HG02973 (cell line): ENCODE results near the gene CR1.
A peak's percentile ranks its signal among the peaks of the same experiment; 100 is the strongest.
"Not testable (repeated sequence)": the region's sequence is repeated elsewhere in the genome, so short reads cannot be mapped to it uniquely, and the experiment has no call there.

Experiments
- ATAC-seq: cut with Tn5 transposase; IDR thresholded peaks from one replicate; pipeline ENCODE4 v1.9.1; 2021; ENCODE audit warnings: moderate library complexity; ENCODE audit not compliant: unreplicated experiment

CR1 gene

DNA sequence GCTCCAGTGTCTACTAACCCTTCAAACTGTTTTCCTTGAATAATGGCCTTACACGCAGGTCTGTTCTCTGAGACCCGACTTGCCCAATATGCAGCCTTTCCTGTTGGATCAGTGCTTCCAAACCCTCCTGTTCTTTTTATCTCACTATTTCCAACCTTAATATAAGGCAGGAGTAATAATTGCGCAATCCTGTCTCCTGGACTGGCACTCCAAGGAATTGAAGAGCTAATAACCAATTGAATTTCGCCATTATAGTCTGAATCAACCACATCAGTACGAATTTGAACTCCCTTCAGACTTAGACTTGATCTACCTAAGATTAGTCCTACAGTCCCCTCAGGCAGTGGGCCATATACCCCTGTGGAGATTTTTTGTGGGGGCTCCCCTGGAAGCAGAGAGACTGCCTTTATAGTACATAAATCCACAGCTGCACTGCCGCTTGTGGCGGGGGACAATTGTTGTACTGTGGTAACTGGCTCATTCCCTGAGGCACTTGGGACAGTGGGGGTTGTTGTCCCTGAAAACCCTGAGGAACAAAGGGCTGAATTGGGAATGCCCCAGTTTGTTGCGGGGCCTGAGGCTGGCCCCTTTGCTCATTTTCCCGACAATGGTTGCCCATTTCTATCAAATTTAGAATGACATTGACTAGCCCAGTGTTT, 142.7 kb downstream of the CR1 start:
- ATAC-seq, result not testable (repeated sequence)

DNA sequence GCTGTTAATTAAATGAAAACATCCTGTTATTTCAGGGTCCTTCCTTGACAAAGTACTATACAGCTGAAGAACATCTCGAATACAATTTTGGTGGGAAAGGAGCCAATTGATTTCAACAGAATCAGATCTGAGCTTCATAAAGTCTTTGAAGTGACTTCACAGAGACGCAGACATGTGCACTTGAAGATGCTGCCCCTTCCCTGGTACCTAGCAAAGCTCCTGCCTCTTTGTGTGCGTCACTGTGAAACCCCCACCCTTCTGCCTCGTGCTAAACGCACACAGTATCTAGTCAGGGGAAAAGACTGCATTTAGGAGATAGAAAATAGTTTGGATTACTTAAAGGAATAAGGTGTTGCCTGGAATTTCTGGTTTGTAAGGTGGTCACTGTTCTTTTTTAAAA, 143.4 kb downstream of the CR1 start:
- ATAC-seq, result not testable (repeated sequence)

DNA sequence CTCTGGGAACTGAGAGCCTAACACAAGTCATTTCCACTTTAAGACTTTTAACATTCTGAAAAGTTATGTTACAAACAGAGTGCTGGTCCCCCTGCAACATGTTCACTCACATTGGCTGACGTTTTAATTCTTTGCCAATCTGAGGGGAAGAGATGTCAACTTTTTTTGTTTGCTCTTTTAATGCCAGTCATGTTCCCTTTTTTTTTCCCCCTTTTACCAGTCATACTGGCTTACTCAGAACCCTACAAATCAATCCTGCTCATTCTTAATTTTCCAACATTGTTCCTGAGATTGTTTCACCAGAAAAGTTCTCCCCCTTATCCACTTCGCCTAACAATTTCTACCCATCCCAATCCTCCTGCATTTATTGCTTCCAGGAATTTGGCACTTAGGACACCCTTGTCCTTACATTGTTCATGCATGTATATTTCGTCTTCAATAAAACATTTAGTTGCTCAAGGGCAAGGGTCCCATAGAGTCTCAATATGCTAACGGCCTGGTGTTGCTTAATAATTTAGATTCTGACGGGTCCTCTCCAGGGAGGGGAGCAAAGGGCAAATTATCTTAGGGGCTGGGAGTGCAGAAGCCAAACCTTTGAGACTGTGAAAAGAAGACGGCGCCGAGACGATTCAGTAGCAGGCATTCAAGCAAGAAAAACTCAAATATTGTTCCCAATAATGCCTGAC, 148.4 kb downstream of the CR1 start:
- no peak for ATAC-seq

DNA sequence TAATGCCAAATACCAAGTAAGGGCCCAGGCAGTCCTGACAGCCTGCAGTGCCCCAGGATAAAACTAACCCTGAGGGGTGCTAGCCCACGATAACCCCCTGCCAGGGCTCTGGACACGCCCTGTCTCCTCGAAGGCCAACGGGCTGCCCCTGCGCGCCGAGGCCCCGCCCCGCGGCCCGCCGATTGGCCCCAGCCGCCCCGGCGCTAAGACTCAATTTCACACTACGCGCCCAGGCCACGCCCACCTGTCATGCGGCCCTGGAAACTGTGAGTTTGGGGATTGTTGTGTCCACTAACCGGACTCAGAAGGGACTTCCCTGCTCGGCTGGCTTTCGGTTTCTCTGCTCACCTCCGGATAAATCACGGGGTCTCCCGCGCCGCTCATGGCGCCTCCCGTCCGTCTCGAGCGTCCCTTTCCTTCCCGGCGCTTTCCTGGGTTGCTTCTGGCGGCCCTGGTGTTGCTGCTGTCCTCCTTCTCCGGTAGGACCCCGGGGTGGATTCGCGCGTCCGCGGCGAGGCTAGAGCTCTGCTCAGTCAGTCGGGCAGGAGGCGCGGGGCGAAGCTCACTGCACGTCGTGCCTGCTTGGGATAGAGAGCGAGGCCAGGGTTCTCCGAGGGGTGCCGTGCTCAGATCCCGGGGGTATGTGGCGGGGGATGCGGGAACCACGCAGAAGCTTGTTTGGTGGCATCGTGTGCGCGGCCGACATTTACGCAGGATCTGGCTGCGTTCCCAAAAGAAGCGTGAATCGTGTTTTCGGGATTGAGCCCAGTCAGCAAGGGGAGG, 149.1 kb downstream of the CR1 start, which contains the start of gene CR1L:
CR1L (plus strand) TSS at position 282 of the 783 bp plus-strand sequence; CDS start at position 383, 101 bp downstream.
- peak; percentile 92 for ATAC-seq

DNA sequence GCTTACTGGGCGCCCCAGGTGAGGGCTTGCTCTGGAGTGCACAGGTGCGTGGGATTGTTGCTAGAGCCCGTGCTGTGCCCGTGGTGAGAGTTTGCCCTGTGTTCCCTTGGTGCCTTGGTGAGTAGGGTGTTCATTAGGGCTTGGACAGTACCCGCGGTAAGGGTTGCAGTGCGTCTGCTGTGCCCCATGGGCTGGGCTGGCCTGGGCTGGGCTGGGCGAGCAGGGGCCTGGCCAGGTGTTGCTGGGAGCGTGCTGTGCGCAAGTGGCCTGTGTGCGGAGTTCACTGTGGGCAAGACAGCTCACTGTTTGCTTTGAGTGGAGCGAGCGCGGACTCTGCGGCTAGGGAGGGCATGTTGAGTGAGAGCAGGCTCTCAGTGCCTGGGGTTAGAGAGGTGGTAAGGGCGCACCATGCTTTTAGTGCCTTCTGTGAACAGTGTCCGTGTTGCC, 149.7 kb downstream of the CR1 start:
- no peak for ATAC-seq

DNA sequence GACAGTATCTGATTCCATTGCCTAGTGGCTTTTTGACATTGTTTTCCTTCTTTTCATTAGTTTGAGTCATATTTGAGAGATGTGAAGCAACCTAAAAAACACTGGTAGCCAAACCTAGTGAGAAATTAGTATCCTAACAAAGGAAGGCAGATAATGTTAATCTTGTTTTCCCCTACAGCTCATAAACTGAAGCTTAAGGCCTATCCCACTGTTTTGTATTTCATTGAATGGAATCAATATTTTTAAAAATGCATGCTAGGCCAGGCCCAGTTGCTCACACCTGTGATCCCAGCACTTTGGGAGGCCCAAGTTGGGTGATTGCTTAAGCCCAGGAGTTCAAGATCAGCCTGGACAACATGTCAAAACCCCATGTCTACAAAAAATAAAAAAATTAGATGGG, 150.2 kb downstream of the CR1 start:
- no peak for ATAC-seq

DNA sequence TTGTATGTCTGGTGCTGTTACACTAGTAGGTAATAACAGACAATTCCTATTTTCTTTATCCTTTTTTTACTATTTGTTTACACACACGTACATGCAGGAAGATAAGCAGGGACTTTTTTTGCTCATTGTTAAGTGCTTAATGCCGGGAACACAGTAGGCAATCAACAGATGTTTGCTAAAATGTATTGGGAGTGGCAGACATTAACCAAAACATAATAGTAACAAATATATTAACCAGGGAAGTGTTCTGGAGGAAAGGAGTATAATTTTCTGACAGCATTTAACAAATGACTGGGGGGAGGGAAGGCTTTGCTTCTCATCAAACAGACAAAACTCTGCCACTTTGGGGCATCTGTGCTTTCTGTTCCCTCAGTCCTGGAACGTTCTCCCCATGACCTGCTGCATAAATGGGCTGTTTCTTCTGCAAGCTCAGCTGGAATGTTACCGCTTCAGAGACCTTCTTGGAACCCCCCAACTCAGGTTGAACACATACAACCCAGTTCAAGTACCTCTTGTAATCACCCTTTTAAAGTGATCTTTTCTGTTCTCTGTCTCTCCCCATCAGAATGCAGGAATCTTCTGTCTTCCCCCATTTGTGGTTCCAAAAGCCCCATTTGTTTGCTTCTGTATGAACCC, 151.1 kb downstream of the CR1 start:
- no peak for ATAC-seq

DNA sequence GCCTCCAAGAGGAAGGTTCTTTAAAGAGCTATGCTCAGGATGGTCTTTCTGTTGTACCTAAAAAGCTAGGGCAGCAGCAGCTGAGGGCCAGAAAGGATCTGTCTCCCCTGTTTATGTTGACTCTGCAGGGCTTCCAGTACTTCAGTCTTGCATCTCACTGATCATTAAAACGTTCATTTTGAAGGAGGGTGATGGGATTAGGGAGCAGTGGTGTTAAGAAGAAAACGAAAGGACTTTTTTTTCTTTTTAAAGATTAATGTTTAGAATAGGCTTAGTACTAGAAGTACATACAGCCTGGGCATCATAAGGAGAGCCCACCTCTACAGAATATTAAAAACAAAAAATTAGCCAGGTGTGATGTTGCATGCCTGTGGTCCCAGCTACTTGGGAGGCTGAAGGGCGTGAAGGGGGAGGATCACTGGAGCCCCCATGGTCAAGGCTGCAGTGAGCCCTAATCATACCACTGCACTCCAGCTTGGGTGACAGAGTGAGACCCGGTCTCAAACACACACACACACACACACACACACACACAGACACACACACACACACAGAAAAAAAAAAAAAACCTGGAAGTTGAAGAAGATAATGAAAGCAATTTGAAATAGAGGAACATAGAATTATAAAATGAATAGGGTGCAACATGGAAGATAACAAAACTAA, 151.8 kb downstream of the CR1 start:
- no peak for ATAC-seq

DNA sequence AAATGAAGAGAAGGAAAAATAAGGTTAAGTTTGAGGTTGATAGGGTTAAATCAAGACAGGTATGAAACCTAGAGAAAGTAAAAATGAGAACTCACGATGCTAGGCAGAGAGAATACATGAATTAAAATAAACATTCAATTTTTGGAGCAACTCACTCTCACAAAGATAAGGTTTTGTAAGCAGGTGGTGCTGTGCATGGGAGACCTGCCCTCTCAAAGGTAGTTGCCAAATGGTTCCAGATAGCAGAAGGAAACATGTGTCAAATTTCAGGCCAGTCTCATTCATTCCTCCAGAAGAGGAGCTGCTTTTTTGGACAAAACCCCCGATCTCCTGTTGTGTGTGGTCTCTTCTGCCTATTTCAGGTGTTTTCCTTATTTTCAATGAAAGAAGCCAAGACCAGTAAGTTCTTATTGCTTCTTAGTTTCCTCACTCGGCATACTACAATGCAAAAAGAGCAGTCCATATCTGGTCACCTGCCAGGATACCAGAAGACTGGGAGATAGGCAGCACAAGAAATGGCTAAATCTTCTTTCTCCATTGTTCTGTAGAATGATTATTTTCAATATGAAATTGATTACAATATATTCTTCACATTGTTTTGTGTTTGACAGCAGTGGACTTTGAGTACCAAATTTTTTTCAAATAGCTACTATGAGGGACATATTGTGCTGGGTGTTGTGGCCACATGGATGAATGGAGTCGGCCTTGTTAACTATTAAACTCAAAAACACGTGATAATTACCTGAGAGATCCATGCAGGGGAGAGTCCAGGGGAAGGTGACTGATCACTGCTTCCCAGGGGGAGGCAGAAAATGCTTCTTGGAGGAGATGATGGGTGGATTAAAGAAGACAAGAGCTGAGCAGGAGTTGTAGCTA, 152.6 kb downstream of the CR1 start:
- no peak for ATAC-seq

DNA sequence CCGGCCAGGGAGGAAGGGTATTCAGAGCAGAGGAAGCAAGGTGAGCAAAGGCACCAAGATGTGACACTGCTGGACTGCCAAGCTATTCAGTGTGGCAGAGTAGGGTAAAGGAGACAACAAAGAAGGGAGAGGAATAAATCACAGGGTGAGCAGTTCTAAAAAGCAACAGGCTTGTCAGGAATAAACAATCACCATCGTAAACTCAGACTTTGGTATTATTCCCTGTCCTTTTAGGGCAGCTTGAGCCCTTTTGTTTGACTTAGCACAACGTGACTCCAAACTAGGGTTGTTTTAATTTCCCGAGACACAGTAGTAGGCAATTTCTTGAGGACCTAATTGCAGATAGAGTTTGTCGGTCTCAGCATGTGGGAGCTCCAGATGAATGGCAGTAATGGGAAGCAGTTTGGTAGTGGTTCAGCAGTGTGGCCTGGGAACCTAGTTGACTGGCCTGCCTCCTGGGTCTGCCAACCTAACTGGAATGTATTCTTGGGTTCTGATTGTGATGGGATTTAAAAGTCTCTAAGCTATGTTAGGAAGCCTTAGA, 153.3 kb downstream of the CR1 start:
- no peak for ATAC-seq

DNA sequence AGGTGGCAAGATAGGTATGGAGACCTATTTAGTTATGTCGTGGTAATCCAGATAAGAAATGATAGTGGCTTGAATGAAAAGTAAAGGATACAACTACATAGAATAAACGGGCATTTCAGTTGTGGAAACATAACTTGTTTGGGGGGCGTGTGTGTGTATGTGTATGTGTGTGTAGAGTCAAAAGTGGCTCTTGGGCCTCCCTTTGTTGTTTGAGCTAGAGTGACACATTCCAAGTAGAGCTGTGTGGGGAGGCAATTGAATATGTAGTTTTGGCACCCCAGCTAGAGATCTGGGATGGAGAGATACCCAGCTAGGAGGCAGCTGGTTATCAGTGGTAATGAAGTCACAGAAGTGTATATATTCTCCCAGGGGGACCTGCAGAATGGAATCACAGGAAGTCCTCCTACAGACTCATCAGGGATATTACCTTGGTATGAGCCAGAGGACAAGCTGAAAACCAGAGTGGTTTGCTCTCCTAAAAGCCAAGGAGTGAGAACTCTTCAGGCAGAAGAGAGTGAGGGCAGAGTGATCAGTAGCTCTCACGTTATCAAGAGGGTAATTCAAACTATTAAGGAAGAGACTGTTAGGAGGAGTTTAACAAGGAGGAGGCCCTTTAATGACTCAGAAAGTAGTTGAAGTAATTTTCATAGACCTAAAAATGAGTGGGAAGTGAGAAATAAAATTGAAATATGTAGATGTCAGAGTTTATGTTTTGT, 154.1 kb downstream of the CR1 start:
- no peak for ATAC-seq

DNA sequence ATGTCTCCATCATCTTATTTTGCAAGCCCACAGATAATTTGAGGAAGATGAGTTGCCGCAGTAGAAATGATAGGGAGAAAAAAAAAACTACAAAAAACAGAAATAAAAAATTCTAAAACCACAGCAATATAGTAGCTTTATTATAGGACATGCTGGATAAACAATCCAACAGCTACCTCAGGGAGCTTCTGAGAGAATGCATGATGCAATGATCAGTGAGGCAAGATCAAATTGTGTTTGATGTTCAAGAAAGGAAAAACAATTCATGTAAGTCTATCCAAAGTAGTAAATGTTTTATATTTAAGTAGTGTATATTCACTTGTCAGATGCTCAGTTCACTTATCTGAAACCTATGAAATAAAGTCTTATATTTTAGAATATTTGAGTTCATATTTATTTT, 155.6 kb downstream of the CR1 start:
- no peak for ATAC-seq

DNA sequence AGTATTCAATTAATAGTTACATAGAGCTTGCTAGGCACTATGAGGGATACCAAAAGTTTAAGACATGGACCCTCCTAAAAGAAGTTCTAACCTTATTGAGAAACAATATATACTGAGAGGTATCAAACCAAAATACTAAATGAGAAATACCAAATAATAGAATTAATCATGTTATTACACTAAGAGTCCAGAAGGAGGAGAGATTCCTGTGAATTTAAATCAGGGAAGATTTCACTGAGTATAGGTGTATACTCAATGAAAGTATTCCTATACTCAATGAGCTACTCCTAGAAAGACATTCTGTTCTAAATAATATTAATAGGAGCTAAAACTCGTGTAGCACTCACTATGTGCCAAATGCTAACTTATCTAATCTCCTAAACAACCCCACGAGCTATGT, 158.4 kb downstream of the CR1 start:
- no peak for ATAC-seq

DNA sequence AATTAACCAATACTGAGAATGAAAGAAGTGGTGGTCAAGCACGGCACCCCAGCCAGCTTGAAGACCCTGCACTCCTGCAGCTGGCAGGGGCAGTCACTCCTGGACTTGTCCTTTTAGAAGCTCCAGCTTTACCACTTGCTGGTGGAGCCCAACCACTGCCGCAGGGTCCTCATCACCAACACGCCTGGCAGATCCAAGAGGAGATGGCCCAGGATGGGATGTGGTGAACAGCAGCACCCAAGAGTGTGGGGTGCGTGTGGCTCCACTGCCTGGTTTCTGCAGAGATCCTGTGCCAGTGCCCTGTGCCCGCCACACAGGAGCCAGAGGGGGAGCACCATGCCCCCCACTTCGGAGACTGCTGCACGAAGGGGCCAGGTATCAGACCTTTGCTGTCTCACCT, 162.5 kb downstream of the CR1 start:
- ATAC-seq, result no peak

DNA sequence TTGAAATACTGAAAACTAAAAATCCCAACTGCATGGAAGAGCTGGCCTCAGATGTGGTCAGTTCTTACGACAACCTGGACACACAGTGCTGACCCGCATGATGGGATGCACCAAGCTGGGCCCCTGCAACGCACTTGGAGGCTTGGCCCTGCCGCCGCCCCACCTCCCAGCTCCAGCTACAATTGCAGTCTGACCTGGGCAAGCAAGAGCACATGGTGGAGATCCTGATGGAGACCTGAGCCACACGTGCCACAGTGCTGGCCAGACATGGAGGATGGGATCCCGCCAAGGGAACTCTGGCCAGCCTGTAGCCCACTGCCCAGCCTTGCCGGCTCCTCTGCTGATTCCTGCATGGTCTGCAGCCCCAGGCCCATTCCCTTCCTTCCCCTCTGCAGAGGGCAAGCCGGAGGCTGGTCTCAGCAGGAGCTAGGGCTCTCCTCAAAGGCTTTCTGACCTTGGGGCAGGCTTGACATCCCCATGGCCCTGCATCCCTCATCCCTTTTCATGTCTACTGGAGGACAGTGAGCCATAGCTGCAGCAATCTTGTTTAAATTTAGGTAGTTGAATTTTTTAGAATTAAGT, 163.0 kb downstream of the CR1 start:
- no peak for ATAC-seq

DNA sequence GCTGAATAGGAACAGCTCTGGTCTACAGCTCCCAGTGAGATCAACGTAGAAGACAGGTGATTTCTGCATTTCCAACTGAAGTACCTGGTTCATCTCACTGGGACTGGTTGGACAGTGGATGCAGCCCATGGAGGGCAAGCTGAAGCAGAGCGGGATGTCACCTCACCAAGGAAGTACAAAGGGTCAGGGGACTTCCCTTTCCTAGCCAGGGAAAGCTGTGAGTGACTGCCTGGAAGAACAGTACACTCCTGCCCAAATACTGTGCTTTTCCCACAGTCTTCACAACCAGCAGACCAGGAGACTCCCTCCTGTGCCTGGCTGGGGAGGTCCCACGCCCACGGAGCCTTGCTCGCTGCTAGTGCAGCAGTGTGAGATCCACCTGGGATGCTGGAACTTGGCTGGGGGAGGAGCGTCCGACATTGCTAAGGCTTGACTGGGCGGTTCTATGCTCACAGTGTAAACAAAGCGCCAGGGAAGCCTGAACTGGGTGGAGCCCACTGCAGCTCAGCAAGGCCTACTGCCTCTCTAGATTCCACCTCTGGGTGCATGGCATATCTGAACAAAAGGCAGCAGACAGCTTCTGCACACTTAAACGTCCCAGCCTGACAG, 163.7 kb downstream of the CR1 start:
- no peak for ATAC-seq

DNA sequence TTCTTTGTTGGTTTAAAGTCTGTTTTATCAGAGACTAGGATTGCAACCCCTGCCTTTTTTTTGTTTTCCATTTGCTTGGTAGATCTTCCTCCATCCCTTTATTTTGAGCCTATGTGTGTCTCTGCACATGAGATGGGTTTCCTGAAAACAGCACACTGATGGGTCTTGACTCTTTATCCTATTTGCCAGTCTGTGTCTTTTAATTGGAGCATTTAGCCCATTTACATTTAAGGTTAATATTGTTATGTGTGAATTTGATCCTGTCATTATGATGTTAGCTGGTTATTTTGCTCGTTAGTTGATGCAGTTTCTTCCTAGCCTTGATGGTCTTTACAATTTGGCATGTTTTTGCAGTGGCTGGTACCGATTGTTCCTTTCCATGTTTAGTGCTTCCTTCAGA, 165.5 kb downstream of the CR1 start:
- ATAC-seq, result not testable (repeated sequence)

DNA sequence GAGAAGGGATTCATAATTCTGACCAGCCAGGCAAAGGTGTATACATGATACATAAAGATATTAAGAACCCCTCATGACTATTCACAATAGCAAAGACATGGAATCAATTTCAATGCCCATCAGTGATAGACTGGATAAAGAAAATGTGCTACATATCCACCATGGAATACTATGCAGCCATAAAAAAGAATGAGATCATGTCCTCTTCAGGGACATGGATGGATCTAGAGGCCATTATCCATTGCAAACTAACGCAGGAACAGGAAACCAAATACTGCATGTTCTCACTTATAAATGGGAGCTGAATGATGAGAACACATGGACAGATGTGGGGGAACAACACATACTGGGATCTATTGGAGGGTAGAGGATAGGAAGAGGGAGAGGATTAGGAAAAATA, 170.4 kb downstream of the CR1 start:
- no peak for ATAC-seq
